ENCODE measurements around the gene NUP214.
A peak's percentile ranks its signal among the peaks of the same experiment; 100 is the strongest.

NUP214 gene

DNA sequence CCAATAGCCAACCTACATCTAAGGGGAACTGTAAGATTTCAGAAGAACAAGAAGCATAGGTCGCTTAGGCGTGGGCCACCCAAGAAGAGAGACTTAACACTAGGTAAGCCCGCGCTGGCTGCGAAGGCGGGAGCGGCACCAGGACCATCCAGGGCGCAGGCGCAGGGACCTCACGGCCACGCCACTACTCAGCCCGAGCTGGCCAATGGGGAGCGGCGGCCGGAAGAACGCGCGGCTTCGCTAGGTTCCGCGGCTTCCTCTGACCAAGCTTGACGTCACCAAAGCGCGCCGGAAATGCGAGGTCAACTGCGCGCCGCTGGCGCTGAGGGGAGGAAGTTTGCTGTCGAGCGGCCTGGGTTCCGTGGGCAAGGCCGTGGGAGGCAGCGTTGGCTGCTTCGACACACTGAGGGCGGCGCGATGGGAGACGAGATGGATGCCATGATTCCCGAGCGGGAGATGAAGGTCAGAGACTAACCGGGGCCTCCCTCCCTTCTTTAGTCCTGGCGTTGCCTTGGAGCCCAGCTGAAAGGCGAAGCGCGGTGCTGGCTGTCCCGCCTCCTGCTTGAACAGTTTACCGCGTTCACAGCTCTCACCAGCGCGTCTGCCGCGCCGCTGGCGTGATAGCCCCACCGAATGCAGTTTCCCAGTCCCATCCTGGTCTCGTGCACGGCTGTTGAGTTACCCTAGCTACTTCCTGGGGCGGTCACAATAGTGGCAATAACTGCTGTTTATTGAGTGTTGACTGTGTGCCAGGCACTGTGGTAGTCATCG lies at the start of gene NUP214:
Gene NUP214, plus strand, starts transcription at position 299 of the 771 bp plus-strand sequence. Its CDS starts 119 bp downstream, at position 418.
- peak; percentile 90 for DNase-seq (ENCODE audit: low read depth)

DNA sequence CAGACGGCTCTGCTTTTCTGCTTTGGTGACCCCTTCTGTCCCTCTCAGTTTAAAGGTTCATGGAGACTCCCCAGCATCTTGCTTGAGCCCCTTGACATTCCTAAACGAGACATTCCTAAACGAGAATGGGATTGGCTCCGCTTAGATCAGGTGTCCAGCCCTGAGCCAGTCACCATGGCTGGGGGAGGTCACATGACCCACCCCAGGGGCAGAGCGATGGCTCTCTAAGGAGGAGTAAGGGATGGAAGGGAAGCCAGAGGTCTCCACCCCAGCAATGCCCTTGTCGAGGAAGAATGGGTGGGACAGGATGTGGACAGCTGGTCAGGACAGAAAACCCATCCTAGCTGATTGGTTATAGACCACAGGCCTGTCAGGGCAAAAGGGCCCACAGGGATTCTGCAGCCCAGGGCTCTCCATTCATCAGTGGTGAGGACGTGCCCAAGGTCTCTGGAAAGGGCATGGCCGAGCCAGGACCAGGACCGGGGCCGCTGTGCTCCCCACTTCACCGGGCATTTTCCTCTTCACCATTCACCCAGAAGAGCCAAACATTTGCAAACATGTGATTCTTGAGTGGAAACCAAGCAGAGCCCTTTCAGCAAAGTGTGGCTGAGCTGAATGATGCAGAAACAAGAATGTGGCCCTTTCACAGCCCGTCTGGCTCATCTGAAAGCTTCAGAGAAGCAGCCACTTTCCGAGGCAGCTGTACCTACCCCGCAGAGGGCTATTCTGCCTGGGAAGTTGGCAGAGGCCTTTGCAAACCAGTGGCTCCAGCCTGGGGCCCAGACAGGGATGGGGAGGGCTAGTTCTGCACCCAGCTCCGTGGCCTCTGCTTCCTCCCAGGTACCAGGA lies 48.8 kb upstream of the NUP214 start:
- DNase-seq (ENCODE audit: low read depth): no peak

- no peak for DNase-seq (ENCODE audit: low read depth)
These were observed 46.7 kb upstream of the NUP214 start for GRCh38 chr9:131078427-131079366.

DNA sequence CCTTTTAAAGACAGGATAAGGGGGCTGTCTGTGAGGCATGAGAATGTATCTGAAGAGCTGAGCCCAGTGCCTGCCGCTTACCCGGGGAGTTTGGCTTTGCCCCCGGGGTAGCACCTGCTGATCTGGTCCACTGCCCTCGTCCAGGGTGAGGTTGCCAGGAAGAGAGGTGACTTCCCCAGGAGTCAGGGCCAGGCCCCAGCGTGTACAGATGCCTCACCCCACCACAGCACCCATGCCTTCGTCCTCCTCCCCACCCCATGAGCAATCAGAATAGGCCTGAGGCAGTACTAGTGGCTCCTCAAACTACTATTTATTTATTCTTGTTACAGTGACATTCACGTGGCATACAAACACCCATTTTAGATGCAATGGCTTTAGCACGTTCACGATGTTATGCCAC lies 44.8 kb upstream of the NUP214 start:
- DNase-seq (ENCODE audit: low read depth): no peak

DNA sequence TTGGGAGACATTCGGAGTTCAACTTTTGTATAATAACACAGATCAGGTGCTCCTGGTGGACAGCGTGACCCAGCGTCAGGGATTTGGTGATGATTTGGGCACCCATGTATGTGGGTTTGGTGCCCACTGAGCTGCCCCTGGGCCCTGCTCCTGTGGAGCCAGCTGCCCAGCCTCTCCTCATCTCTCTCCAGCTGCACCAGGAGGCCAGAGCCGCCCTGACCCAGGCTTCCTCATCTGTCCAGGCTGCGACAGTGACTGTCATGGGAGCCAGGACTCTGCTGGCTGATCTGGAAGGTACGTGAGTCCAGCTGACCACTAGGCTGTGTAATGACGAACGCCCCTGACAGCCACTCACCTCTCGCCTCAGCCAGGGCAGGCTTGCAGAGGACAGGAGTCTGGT lies 43.5 kb upstream of the NUP214 start:
- no peak for DNase-seq (ENCODE audit: low read depth)

GRCh38 chr9:131082774-131083512 lies 42.4 kb upstream of the NUP214 start:
- DNase-seq (ENCODE audit: low read depth): no peak

- no peak for DNase-seq (ENCODE audit: low read depth)
These were observed 40.6 kb upstream of the NUP214 start for GRCh38 chr9:131084661-131085369.

GRCh38 chr9:131085370-131086122 lies 39.8 kb upstream of the NUP214 start:
- no peak for DNase-seq (ENCODE audit: low read depth)

- DNase-seq (ENCODE audit: low read depth): no peak
These were observed 38.0 kb upstream of the NUP214 start for GRCh38 chr9:131087354-131087893.

GRCh38 chr9:131090025-131090787 lies 35.2 kb upstream of the NUP214 start:
- DNase-seq (ENCODE audit: low read depth): no peak

DNA sequence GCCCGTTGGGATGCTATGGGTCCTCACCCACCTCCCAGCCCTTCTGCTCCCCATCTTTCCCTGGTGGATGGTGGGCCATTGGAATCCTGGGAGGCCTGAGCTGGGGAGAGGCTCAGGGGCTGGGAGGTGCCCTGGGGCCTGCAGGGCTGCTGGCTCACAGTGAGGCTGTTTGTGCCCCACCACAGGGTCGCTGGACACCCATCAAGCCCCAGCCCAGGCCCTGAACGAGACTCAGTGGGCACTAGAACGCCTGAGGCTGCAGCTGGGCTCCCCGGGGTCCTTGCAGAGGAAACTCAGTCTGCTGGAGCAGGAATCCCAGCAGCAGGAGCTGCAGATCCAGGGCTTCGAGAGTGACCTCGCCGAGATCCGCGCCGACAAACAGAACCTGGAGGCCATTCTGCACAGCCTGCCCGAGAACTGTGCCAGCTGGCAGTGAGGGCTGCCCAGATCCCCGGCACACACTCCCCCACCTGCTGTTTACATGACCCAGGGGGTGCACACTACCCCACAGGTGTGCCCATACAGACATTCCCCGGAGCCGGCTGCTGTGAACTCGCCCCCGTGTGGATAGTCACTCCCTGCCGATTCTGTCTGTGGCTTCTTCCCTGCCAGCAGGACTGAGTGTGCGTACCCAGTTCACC lies 33.9 kb upstream of the NUP214 start:
- no peak for DNase-seq (ENCODE audit: low read depth)

DNA sequence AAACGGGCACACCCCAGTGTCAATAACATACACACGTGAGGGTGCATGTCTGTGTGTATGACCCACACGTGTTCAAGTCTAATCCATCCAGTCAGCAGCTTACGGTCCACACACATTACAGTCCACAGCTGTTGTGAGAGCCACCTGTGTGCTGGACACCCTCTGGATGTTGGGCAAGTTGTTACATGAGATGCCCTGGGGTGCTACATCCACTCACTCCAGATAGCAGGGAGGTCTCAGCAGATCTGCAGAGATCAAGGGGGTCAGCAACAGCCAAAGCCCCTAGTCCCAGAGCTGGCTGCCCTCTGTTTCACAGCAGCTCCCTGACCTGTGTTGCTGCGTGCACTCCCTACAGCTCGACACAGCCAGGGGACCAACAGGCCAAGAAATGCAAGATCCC lies 33.4 kb upstream of the NUP214 start:
- DNase-seq (ENCODE audit: low read depth): no peak

GRCh38 chr9:131092548-131093440 lies 32.6 kb upstream of the NUP214 start:
- DNase-seq (ENCODE audit: low read depth): no peak

GRCh38 chr9:131094015-131094414 lies 31.4 kb upstream of the NUP214 start:
- no peak for DNase-seq (ENCODE audit: low read depth)

- peak; percentile 60 for DNase-seq (ENCODE audit: low read depth)
These were observed 30.8 kb upstream of the NUP214 start for GRCh38 chr9:131094622-131095021.

DNA sequence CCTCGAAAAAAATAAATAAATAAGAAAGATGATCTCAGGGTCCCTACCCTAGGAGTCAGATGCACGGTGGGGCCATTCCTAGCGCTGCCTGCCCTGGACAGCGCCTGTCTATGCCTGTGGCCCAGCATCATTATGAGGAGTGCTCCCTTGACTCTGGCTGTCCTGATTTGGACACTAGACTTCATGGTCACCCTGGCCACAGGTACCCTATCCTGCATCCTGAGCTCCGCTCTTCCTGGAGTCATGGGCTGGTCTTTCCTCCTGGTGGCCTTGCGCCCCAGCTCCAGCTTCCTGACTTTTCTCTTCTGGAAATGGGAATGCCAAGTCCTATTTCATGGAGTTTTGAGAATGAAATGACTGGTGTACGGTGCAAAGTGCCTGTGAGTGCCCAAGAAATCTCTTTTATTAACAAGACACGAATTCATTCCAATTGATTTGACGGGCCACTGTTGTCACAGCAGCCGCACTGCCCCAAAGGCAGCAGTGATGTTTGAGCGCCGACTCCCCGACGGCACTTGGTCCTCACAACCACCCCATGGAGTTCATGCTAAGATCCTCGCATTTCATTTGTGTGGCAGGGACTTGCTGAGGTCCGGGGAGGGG lies 29.6 kb upstream of the NUP214 start:
- DNase-seq (ENCODE audit: low read depth): no peak

All from HS-5 (cell line).